NCI-H2196 (cell line): ENCODE data around the gene SNPH.

Experiments
- DNase-seq: peaks from one replicate; lab custom pipeline; 2025; ENCODE audit not compliant: unreplicated experiment; lab: John Stamatoyannopoulos, UW

Gene SNPH

GRCh38 chr20:1286267-1287024, 20.4 kb downstream of the SNPH start:
- DNase-seq = no peak

GRCh38 chr20:1287306-1287705, 21.2 kb downstream of the SNPH start:
- no peak for DNase-seq

- no peak for DNase-seq
These were observed 21.9 kb downstream of the SNPH start for GRCh38 chr20:1287787-1288569.

- DNase-seq = no peak
These were observed 25.2 kb downstream of the SNPH start for GRCh38 chr20:1291191-1291741.

GRCh38 chr20:1292620-1293019, 26.5 kb downstream of the SNPH start:
- no peak for DNase-seq

- no peak for DNase-seq
These were observed 27.7 kb downstream of the SNPH start for GRCh38 chr20:1293641-1294379.

GRCh38 chr20:1294497-1294896, 28.4 kb downstream of the SNPH start:
- no peak for DNase-seq

- no peak for DNase-seq
These were observed 29.3 kb downstream of the SNPH start for GRCh38 chr20:1295276-1295930.

GRCh38 chr20:1296117-1296610, 30.1 kb downstream of the SNPH start:
- DNase-seq = no peak

- no peak for DNase-seq
These were observed 30.8 kb downstream of the SNPH start for GRCh38 chr20:1296922-1297321.

GRCh38 chr20:1297486-1297885, 31.4 kb downstream of the SNPH start:
- no peak for DNase-seq

- DNase-seq = no peak
These were observed 32.1 kb downstream of the SNPH start for GRCh38 chr20:1298166-1298565.

- no peak for DNase-seq
These were observed 32.9 kb downstream of the SNPH start for GRCh38 chr20:1298888-1299511.

GRCh38 chr20:1299522-1299921, 33.4 kb downstream of the SNPH start:
- peak; percentile 23 for DNase-seq

- no peak for DNase-seq
These were observed 34.2 kb downstream of the SNPH start for GRCh38 chr20:1300083-1300840.

GRCh38 chr20:1301031-1301529, 35.0 kb downstream of the SNPH start:
- DNase-seq = no peak

GRCh38 chr20:1302685-1303541, 36.8 kb downstream of the SNPH start:
- peak; percentile 71 for DNase-seq

- DNase-seq = no peak
These were observed 38.8 kb downstream of the SNPH start for GRCh38 chr20:1304710-1305515.
